CD4-positive, alpha-beta memory T cell (primary cell): ENCODE measurements around the gene SMAD6. TPM values are rescaled to one million over a fixed set of nuclear protein-coding genes. Genes with fewer than 3 reads are reported as not detected.

Source experiments
- CTCF ChIA-PET: fragments of 350-600 bp; sonication (Branson Sonifier 250); formaldehyde crosslinking; loops from one replicate; lab custom pipeline; 2021; ENCODE audit warnings: inconsistent platforms; ENCODE audit not compliant: partially characterized antibody; lab: Charles Lee
- POLR2A ChIA-PET: fragments of 350-600 bp; sonication (Branson Sonifier 250); formaldehyde crosslinking; loops from one replicate; lab custom pipeline; 2021; ENCODE audit not compliant: partially characterized antibody; lab: Charles Lee
- DNase-seq, 5 donors: peaks; one replicate each; pipeline versions ENCODE4 v3.0.0 to v3.0.0-alpha.2; 2020 to 2022; ENCODE audit warnings: mixed read lengths in 1 of 5
- H3K27ac ChIP-seq: one replicate; pipeline ENCODE4 v1.7.0; 2013; ENCODE audit warnings: low read depth, low read length
- H3K27me3 ChIP-seq: 2 replicates; pipeline ENCODE4 v1.7.0; 2013; ENCODE audit warnings: mild to moderate bottlenecking, low read length, moderate library complexity; ENCODE audit not compliant: insufficient read depth
- H3K36me3 ChIP-seq: 2 replicates; pipeline ENCODE4 v1.7.0; 2013; ENCODE audit warnings: mild to moderate bottlenecking, low read length, moderate library complexity; ENCODE audit not compliant: insufficient read depth
- H3K4me1 ChIP-seq: 2 replicates; pipeline ENCODE4 v1.7.0; 2013; ENCODE audit warnings: mild to moderate bottlenecking, low read length, moderate library complexity; ENCODE audit not compliant: insufficient read depth
- H3K4me3 ChIP-seq, 2 donors: one replicate each; pipeline ENCODE4 v1.7.0; 2013; ENCODE audit warnings: low read length in 2 of 2, mild to moderate bottlenecking in 1 of 2
- H3K9me3 ChIP-seq, 2 donors: one replicate each; pipeline ENCODE4 v1.7.0; 2013; ENCODE audit warnings: low read length in 2 of 2, control low read depth in 1 of 2; ENCODE audit not compliant: control insufficient read depth in 1 of 2
- H3K27ac Mint-ChIP-seq, 7 donors: one replicate each; pipeline ENCODE4 v1.8.0; 2020 to 2021; ENCODE audit warnings: mixed read lengths in 7 of 7, mild to moderate bottlenecking in 6 of 7, inconsistent platforms in 3 of 7, moderate library complexity in 3 of 7
- H3K27me3 Mint-ChIP-seq, 2 donors: one replicate each; pipeline ENCODE4 v1.8.0; 2020 to 2021; ENCODE audit warnings: mixed read lengths in 2 of 2
- H3K36me3 Mint-ChIP-seq, 2 donors: one replicate each; pipeline ENCODE4 v1.8.0; 2020 to 2021; ENCODE audit warnings: mixed read lengths in 2 of 2, inconsistent platforms in 1 of 2, mild to moderate bottlenecking in 1 of 2
- H3K4me1 Mint-ChIP-seq, 4 donors: one replicate each; pipeline ENCODE4 v1.8.0; 2020 to 2021; ENCODE audit warnings: mixed read lengths in 4 of 4, mild to moderate bottlenecking in 1 of 4
- H3K4me3 Mint-ChIP-seq, 8 donors: one replicate each; pipeline ENCODE4 v1.8.0; 2020 to 2021; ENCODE audit warnings: mixed read lengths in 8 of 8, mild to moderate bottlenecking in 7 of 8, moderate library complexity in 6 of 8, inconsistent platforms in 3 of 8
- H3K9me3 Mint-ChIP-seq, 8 donors: one replicate each; pipeline ENCODE4 v1.8.0; 2020 to 2021; ENCODE audit warnings: mixed read lengths in 8 of 8, mild to moderate bottlenecking in 5 of 8, inconsistent platforms in 3 of 8, moderate library complexity in 1 of 8
- intact Hi-C: fragments of 100-400 bp; cut with micrococcal nuclease; formaldehyde crosslinking; loops from one replicate; pipeline ENCODE4 v1.15.1; 2023
- polyA plus RNA-seq, 2 donors: library from polyadenylated mRNA; unstranded; fragments of 300-500 nt; fragmentation: Illumina TruSeq; gene quantifications; one replicate each; pipeline ENCODE4 v1.2.3, GENCODE V29; 2021
- total RNA-seq, 2 experiments: library from RNA; stranded (reverse); gene quantifications; one replicate each; pipeline ENCODE4 v1.2.3, GENCODE V29; 2021

The SMAD6 gene
- total and polyA plus RNA-seq, 4 experiments from 2014 or later, result 0.09 to 0.11 TPM; not detected in 2

GRCh38 chr15:66725464-66725785 lies 23.4 kb downstream of the SMAD6 start:
- Histone ChIP-seq H3K4me1 (peaks cover 13% of the 10 kb centered on the region), H3K4me3 (no peak overlapping the region), H3K36me3 (no peaks in the 10 kb centered on the region), H3K9me3 (no peaks in the 10 kb centered on the region), H3K27ac (no peak overlapping the region), H3K27me3 (no peaks in the 10 kb centered on the region)
- ChIA-PET CTCF (no interaction called here), POLR2A (no interaction called here)
- no peaks in the 10 kb centered on the region for H3K9me3 Mint-ChIP-seq
- no peak for DNase-seq
- peak overlapping the region in 1 of 7 donors; percentile 7 for H3K27ac Mint-ChIP-seq
- intact Hi-C loops, result no loop called here
- peaks cover 2 to 8% of the 10 kb centered on the region in 2 donors for H3K27me3 Mint-ChIP-seq
- H3K4me3 Mint-ChIP-seq, result no peak overlapping the region
- H3K4me1 Mint-ChIP-seq, result peaks cover 0 to 16% (median 4%) of the 10 kb centered on the region in 4 donors
- no peaks in the 10 kb centered on the region for H3K36me3 Mint-ChIP-seq

GRCh38 chr15:66726386-66726785 lies 24.4 kb downstream of the SMAD6 start:
- H3K27ac ChIP-seq, result no peak overlapping the region
- intact Hi-C loops, result no loop called here
- H3K27ac Mint-ChIP-seq, result peak overlapping the region in 1 of 7 donors; percentile 63
- H3K36me3 ChIP-seq, result no peaks in the 10 kb centered on the region
- H3K9me3 Mint-ChIP-seq, result no peaks in the 10 kb centered on the region
- ChIA-PET CTCF (interaction anchor here (0.6 kb wide), 1 partner anchor 58 kb away, joined by 4 read pairs; no protein-coding TSS in a partner anchor), POLR2A (no interaction called here)
- peaks cover 0 to 6% (median 0%) of the 10 kb centered on the region in 4 donors for H3K4me1 Mint-ChIP-seq
- no peak overlapping the region for H3K4me3 ChIP-seq
- H3K4me3 Mint-ChIP-seq, result no peak overlapping the region
- H3K36me3 Mint-ChIP-seq, result no peaks in the 10 kb centered on the region
- H3K27me3 Mint-ChIP-seq, result peaks cover 2 to 6% of the 10 kb centered on the region in 2 donors
- peaks cover 4% of the 10 kb centered on the region for H3K4me1 ChIP-seq
- no peaks in the 10 kb centered on the region for H3K27me3 ChIP-seq
- DNase-seq, result no peak
- H3K9me3 ChIP-seq, result no peaks in the 10 kb centered on the region

- H3K36me3 Mint-ChIP-seq, result no peaks in the 10 kb centered on the region
- H3K9me3 Mint-ChIP-seq, result no peaks in the 10 kb centered on the region
- Histone ChIP-seq H3K27ac (no peak overlapping the region), H3K27me3 (no peaks in the 10 kb centered on the region), H3K4me1 (no peaks in the 10 kb centered on the region), H3K4me3 (no peak overlapping the region), H3K36me3 (no peaks in the 10 kb centered on the region), H3K9me3 (no peaks in the 10 kb centered on the region)
- no peak overlapping the region for H3K4me3 Mint-ChIP-seq
- H3K4me1 Mint-ChIP-seq, result no peaks in the 10 kb centered on the region
- ChIA-PET POLR2A (no interaction called here), CTCF (no interaction called here)
- no peak overlapping the region for H3K27ac Mint-ChIP-seq
- peaks cover 3 to 6% of the 10 kb centered on the region in 2 donors for H3K27me3 Mint-ChIP-seq
- no peak for DNase-seq
- intact Hi-C loops, result no loop called here
Measured at GRCh38 chr15:66729331-66729951, 27.4 kb downstream of the SMAD6 start.

- Mint-ChIP-seq H3K9me3 (no peaks in the 10 kb centered on the region), H3K27me3 (peaks cover 3 to 5% of the 10 kb centered on the region in 2 donors), H3K36me3 (no peaks in the 10 kb centered on the region), H3K4me3 (no peak overlapping the region), H3K27ac (no peak overlapping the region), H3K4me1 (no peaks in the 10 kb centered on the region)
- Histone ChIP-seq H3K9me3 (no peaks in the 10 kb centered on the region), H3K4me3 (no peak overlapping the region), H3K27me3 (no peaks in the 10 kb centered on the region), H3K27ac (no peak overlapping the region), H3K36me3 (no peaks in the 10 kb centered on the region), H3K4me1 (no peaks in the 10 kb centered on the region)
- POLR2A ChIA-PET, result no interaction called here
- intact Hi-C loops, result no loop called here
- CTCF ChIA-PET, result interaction anchor here (1.0 kb wide), 1 partner anchor 42 kb away, joined by 3 read pairs; no protein-coding TSS in a partner anchor
- DNase-seq, result no peak
Measured at GRCh38 chr15:66730168-66731021, 28.4 kb downstream of the SMAD6 start.

GRCh38 chr15:66733976-66734375 lies 31.9 kb downstream of the SMAD6 start:
- no peak for DNase-seq
- ChIA-PET CTCF (no interaction called here), POLR2A (no interaction called here)
- H3K27me3 ChIP-seq, result no peaks in the 10 kb centered on the region
- Mint-ChIP-seq H3K36me3 (no peaks in the 10 kb centered on the region), H3K27me3 (peaks cover 0 to 1% of the 10 kb centered on the region in 2 donors), H3K4me3 (no peak overlapping the region), H3K4me1 (no peaks in the 10 kb centered on the region), H3K9me3 (no peaks in the 10 kb centered on the region), H3K27ac (no peak overlapping the region)
- no peaks in the 10 kb centered on the region for H3K9me3 ChIP-seq
- H3K4me1 ChIP-seq, result no peaks in the 10 kb centered on the region
- H3K4me3 ChIP-seq, result no peak overlapping the region
- no peak overlapping the region for H3K27ac ChIP-seq
- intact Hi-C loops, result no loop called here
- H3K36me3 ChIP-seq, result no peaks in the 10 kb centered on the region

GRCh38 chr15:66734961-66735908 lies 33.2 kb downstream of the SMAD6 start:
- H3K4me3 Mint-ChIP-seq, result no peak overlapping the region
- no peaks in the 10 kb centered on the region for H3K4me1 Mint-ChIP-seq
- no peak overlapping the region for H3K27ac ChIP-seq
- H3K9me3 Mint-ChIP-seq, result no peaks in the 10 kb centered on the region
- CTCF ChIA-PET, result no interaction called here
- H3K27ac Mint-ChIP-seq, result no peak overlapping the region
- intact Hi-C loops, result no loop called here
- no peaks in the 10 kb centered on the region for H3K36me3 ChIP-seq
- POLR2A ChIA-PET, result no interaction called here
- DNase-seq, result no peak
- H3K36me3 Mint-ChIP-seq, result no peaks in the 10 kb centered on the region
- peaks cover 0 to 1% of the 10 kb centered on the region in 2 donors for H3K27me3 Mint-ChIP-seq
- no peaks in the 10 kb centered on the region for H3K9me3 ChIP-seq
- H3K27me3 ChIP-seq, result no peaks in the 10 kb centered on the region
- H3K4me3 ChIP-seq, result no peak overlapping the region
- no peaks in the 10 kb centered on the region for H3K4me1 ChIP-seq

GRCh38 chr15:66735909-66736305 lies 33.9 kb downstream of the SMAD6 start:
- Mint-ChIP-seq H3K9me3 (no peaks in the 10 kb centered on the region), H3K27ac (no peak overlapping the region)

More at GRCh38 chr15:66735909-66736305, 33.9 kb downstream of the SMAD6 start:
- Histone ChIP-seq H3K4me3 (no peak overlapping the region), H3K36me3 (no peaks in the 10 kb centered on the region), H3K4me1 (no peaks in the 10 kb centered on the region), H3K27ac (no peak overlapping the region), H3K27me3 (no peaks in the 10 kb centered on the region), H3K9me3 (no peaks in the 10 kb centered on the region)
- no peaks in the 10 kb centered on the region for H3K4me1 Mint-ChIP-seq
- no peaks in the 10 kb centered on the region for H3K36me3 Mint-ChIP-seq
- no peak for DNase-seq
- POLR2A ChIA-PET, result no interaction called here
- H3K4me3 Mint-ChIP-seq, result no peak overlapping the region
- H3K27me3 Mint-ChIP-seq, result peaks cover 0 to 1% of the 10 kb centered on the region in 2 donors
- intact Hi-C loops, result no loop called here
- CTCF ChIA-PET, result no interaction called here
